Measurements from ENCODE around the gene FXN.

- TF ChIP-seq CTCF (IDR thresholded peaks at IDR 0.05) (no peak), POLR2A (IDR thresholded peaks at IDR 0.05) (no peak)
These were observed 113.8 kb downstream of the FXN start for GRCh38 chr9:69149321-69149807.
